NCI-H2081 (cell line): ENCODE results near the gene ACOX3.

Source experiments
- DNase-seq, 2 experiments: peaks; one replicate each; lab custom pipeline; 2025; lab: John Stamatoyannopoulos, UW

Gene ACOX3

GRCh38 chr4:8321220-8321619 lies 119.3 kb downstream of the ACOX3 start:
- no peak for DNase-seq

GRCh38 chr4:8320386-8320750 lies 120.2 kb downstream of the ACOX3 start:
- no peak for DNase-seq

- no peak for DNase-seq
Observed at GRCh38 chr4:8319731-8320385, 120.7 kb downstream of the ACOX3 start.

GRCh38 chr4:8319061-8319460 lies 121.5 kb downstream of the ACOX3 start:
- no peak for DNase-seq

GRCh38 chr4:8318509-8318908 lies 122.0 kb downstream of the ACOX3 start:
- DNase-seq: no peak

GRCh38 chr4:8317474-8317873 lies 123.0 kb downstream of the ACOX3 start:
- no peak for DNase-seq

- DNase-seq: no peak
Observed at GRCh38 chr4:8316911-8317351, 123.6 kb downstream of the ACOX3 start.
